Measurements from ENCODE around the gene MRPS18A. TPM values are rescaled to one million over a fixed set of nuclear protein-coding genes. Genes with fewer than 3 reads are reported as not detected.

The MRPS18A gene
- total and polyA plus RNA-seq, 2 of the 13 experiments (the other 11 are each of a cell fraction or from before 2014, with no cell fraction given), result 87.8 to 89.1 TPM

- TF ChIP-seq UBTF (CRISPR knock-in tag; IDR thresholded peaks at IDR 0.05) (peak; percentile 48; the same call in 1 of the 2 replicates), MYPOP (CRISPR knock-in tag; IDR thresholded peaks at IDR 0.05) (no peak), ZNF720 (CRISPR knock-in tag; IDR thresholded peaks at IDR 0.05) (no peak), DNMT3B (CRISPR knock-in tag; conservative IDR thresholded peaks at IDR 0.05) (no peak), ZNF549 (CRISPR knock-in tag; IDR thresholded peaks at IDR 0.05) (no peak), ZBTB38 (CRISPR knock-in tag; IDR thresholded peaks at IDR 0.05) (no peak), ZBTB7B (CRISPR knock-in tag; IDR thresholded peaks at IDR 0.05) (no peak), ZBTB8A (CRISPR knock-in tag; IDR thresholded peaks at IDR 0.05; ENCODE audit: borderline replicate concordance, low read depth) (no peak), ZNF746 (CRISPR knock-in tag; IDR thresholded peaks at IDR 0.05) (no peak; the same call in 1 of the 2 replicates), GMEB2 (CRISPR knock-in tag; IDR thresholded peaks at IDR 0.05; ENCODE audit: low read depth) (no peak), ZNF552 (CRISPR knock-in tag; IDR thresholded peaks at IDR 0.05; ENCODE audit: borderline replicate concordance) (no peak), ZNF512B (CRISPR knock-in tag; IDR thresholded peaks at IDR 0.05; ENCODE audit: borderline replicate concordance) (no peak), ZNF367 (CRISPR knock-in tag; IDR thresholded peaks at IDR 0.05; ENCODE audit: borderline replicate concordance) (no peak), GPN1 (CRISPR knock-in tag; IDR thresholded peaks at IDR 0.05; ENCODE audit: borderline replicate concordance) (no peak), FOXP1 (IDR thresholded peaks at IDR 0.05) (no peak), FOXP1 (CRISPR knock-in tag; IDR thresholded peaks at IDR 0.05) (peak; percentile 73; the same call in 1 of the 2 replicates), CHD2 (IDR thresholded peaks at IDR 0.05; ENCODE audit: low read depth, low read length) (no peak), ZNF282 (IDR thresholded peaks at IDR 0.05; ENCODE audit: partially characterized antibody) (no peak), JUND (CRISPR knock-in tag; IDR thresholded peaks at IDR 0.05) (peak; percentile 50; the same call in 1 of the 2 replicates), ZSCAN12 (CRISPR knock-in tag; IDR thresholded peaks at IDR 0.05) (no peak), ZNF674 (CRISPR knock-in tag; IDR thresholded peaks at IDR 0.05; ENCODE audit: low read depth) (no peak), HIVEP1 (CRISPR knock-in tag; IDR thresholded peaks at IDR 0.05) (no peak), ZFP36L1 (CRISPR knock-in tag; IDR thresholded peaks at IDR 0.05) (no peak), ZNF678 (CRISPR knock-in tag; IDR thresholded peaks at IDR 0.05) (no peak), ZNF547 (CRISPR knock-in tag; IDR thresholded peaks at IDR 0.05) (no peak), PHB2 (IDR thresholded peaks at IDR 0.05; ENCODE audit: partially characterized antibody) (no peak)
These were observed 12.1 kb upstream of the MRPS18A start (continued) for GRCh38 chr6:43699564-43700186.

Measured in HepG2 (cell line).